K562 (cell line): ENCODE measurements around the gene TRANK1. TPM values are rescaled to one million over a fixed set of nuclear protein-coding genes. Genes with fewer than 3 reads are reported as not detected.

Experiments
- ARID1B ChIP-seq: fragments of 450-650 bp; IDR thresholded peaks from 2 replicates; pipeline ENCODE4 v1.6.1; 2016; ENCODE audit warnings: antibody characterized with exemption, mild to moderate bottlenecking, inconsistent platforms
- CBFA2T2 ChIP-seq: fragments of 450-650 bp; conservative IDR thresholded peaks from 2 replicates; pipeline ENCODE4 v1.6.1; 2017; ENCODE audit warnings: mild to moderate bottlenecking
- CBX3 ChIP-seq, 2 experiments: IDR thresholded peaks; 1 replicate in 1 of 2; 2 replicates in 1 of 2; pipeline ENCODE4 v1.6.1; 2012; ENCODE audit warnings: inconsistent platforms in 2 of 2, low read length in 2 of 2, borderline replicate concordance in 1 of 2, control low read depth in 1 of 2
- ERF ChIP-seq: fragments of 450-650 bp; formaldehyde crosslinking; IDR thresholded peaks from 2 replicates; pipeline ENCODE4 v1.4.0; 2020; ENCODE audit warnings: mild to moderate bottlenecking, mixed read lengths
- FOSL1 ChIP-seq: fragments of 200-800 bp; sonication (Bioruptor generic); conservative IDR thresholded peaks from 2 replicates; pipeline ENCODE4 v1.6.1; 2016; ENCODE audit warnings: missing genetic modification characterization, missing compliant biosample characterization
- SIX5 ChIP-seq, 2 experiments: IDR thresholded peaks; 2 replicates each; pipeline ENCODE4 v1.6.1; 2011; ENCODE audit warnings: low read length in 2 of 2, borderline replicate concordance in 1 of 2, low read depth in 1 of 2, mild to moderate bottlenecking in 1 of 2, moderate library complexity in 1 of 2; ENCODE audit not compliant: insufficient read depth in 1 of 2
- SMARCA4 ChIP-seq: fragments of 450-650 bp; IDR thresholded peaks from 2 replicates; pipeline ENCODE4 v1.6.1; 2016
- TAL1 ChIP-seq: fragments of 450-650 bp; IDR thresholded peaks from 2 replicates; pipeline ENCODE4 v1.6.1; 2016; ENCODE audit warnings: mild to moderate bottlenecking
- ZNF146 ChIP-seq: IDR thresholded peaks from one replicate; pipeline ENCODE4 v1.6.1; 2018; ENCODE audit warnings: missing compliant biosample characterization; ENCODE audit not compliant: unreplicated experiment
- ZNF280A ChIP-seq: fragments of 450-650 bp; IDR thresholded peaks from 2 replicates; pipeline ENCODE4 v1.6.1; 2018; ENCODE audit warnings: mild to moderate bottlenecking, low read depth; ENCODE audit not compliant: partially characterized antibody
- ZSCAN32 ChIP-seq: fragments of 450-650 bp; formaldehyde crosslinking; IDR thresholded peaks from 2 replicates; pipeline ENCODE4 v1.4.0; 2020; ENCODE audit warnings: mild to moderate bottlenecking, moderate library complexity
- polyA plus RNA-seq, 8 experiments: library from polyadenylated mRNA; depleted of rRNA in 4 of 8; stranded (reverse) in 5 of 8; unstranded in 3 of 8; fragments of >200 nt; fragmentation: Nextera tagmentation in 2 of 8; fragmentation: Illumina TruSeq in 1 of 8; extraction: Ambion mirVana in 2 of 8; extraction: Trizol in 1 of 8; gene quantifications; 2 replicates each; pipeline versions ENCODE4 v1.2.1 to v1.2.3, GENCODE V29; 2011 to 2014; ENCODE audit warnings: inconsistent platforms in 1 of 8, missing spikeins in 1 of 8
- total RNA-seq, 7 experiments: library from RNA; depleted of rRNA in 6 of 7; stranded (reverse); fragments of >200 nt in 6 of 7; fragmentation: Illumina TruSeq in 2 of 7; extraction: Trizol in 2 of 7; gene quantifications; 2 replicates each; pipeline versions ENCODE4 v1.2.1 to v1.2.3, GENCODE V29; 2011 to 2021; ENCODE audit warnings: low replicate concordance in 1 of 7
- TF ChIP-seq, protein P1 (sequence below), 2 experiments: fragments of 450-650 bp in 1 of 2; sonication (generic) in 1 of 2; formaldehyde crosslinking in 1 of 2; IDR thresholded peaks; 2 replicates each; pipeline versions ENCODE4 v1.7.1 to v1.9.0; 2016 to 2022; ENCODE audit warnings: inconsistent platforms in 1 of 2, mild to moderate bottlenecking in 1 of 2, missing genetic modification reagents in 1 of 2
- TF ChIP-seq, protein P2 (sequence below): fragments of 450-650 bp; formaldehyde crosslinking; IDR thresholded peaks from 2 replicates; pipeline ENCODE4 v1.4.0; 2022; ENCODE audit warnings: missing genetic modification characterization
- TF ChIP-seq, protein P3 (sequence below): sonication (generic); formaldehyde crosslinking; IDR thresholded peaks from 2 replicates; pipeline ENCODE4 v1.8.1; 2022; ENCODE audit warnings: missing genetic modification reagents

Gene TRANK1
- total and polyA plus RNA-seq, 9 of the 15 experiments (the other 6 are each of a cell fraction or from before 2014, with no cell fraction given): 0.41 to 5.3 (median 2.1) TPM

- TF ChIP-seq, protein P1, sequence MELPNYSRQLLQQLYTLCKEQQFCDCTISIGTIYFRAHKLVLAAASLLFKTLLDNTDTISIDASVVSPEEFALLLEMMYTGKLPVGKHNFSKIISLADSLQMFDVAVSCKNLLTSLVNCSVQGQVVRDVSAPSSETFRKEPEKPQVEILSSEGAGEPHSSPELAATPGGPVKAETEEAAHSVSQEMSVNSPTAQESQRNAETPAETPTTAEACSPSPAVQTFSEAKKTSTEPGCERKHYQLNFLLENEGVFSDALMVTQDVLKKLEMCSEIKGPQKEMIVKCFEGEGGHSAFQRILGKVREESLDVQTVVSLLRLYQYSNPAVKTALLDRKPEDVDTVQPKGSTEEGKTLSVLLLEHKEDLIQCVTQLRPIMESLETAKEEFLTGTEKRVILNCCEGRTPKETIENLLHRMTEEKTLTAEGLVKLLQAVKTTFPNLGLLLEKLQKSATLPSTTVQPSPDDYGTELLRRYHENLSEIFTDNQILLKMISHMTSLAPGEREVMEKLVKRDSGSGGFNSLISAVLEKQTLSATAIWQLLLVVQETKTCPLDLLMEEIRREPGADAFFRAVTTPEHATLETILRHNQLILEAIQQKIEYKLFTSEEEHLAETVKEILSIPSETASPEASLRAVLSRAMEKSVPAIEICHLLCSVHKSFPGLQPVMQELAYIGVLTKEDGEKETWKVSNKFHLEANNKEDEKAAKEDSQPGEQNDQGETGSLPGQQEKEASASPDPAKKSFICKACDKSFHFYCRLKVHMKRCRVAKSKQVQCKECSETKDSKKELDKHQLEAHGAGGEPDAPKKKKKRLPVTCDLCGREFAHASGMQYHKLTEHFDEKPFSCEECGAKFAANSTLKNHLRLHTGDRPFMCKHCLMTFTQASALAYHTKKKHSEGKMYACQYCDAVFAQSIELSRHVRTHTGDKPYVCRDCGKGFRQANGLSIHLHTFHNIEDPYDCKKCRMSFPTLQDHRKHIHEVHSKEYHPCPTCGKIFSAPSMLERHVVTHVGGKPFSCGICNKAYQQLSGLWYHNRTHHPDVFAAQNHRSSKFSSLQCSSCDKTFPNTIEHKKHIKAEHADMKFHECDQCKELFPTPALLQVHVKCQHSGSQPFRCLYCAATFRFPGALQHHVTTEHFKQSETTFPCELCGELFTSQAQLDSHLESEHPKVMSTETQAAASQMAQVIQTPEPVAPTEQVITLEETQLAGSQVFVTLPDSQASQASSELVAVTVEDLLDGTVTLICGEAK (IDR thresholded peaks at IDR 0.05): no peak
- TF ChIP-seq, protein P1 (CRISPR knock-in tag; IDR thresholded peaks at IDR 0.05): no peak
- TF ChIP-seq ZSCAN32: no peak
- TF ChIP-seq CBFA2T2: peak; percentile 67
- no peak for TF ChIP-seq ZNF280A
- TF ChIP-seq CBX3 (IDR thresholded peaks at IDR 0.05; ENCODE audit: borderline replicate concordance in 1 of 2, low read length in 2 of 2): no peak
- TF ChIP-seq TAL1: peak; percentile 40; the same call in 1 of the 2 replicates
- TF ChIP-seq ERF (CRISPR knock-in tag): no peak
- TF ChIP-seq SMARCA4: peak; percentile 20; the same call in 1 of the 2 replicates
- TF ChIP-seq ZNF146 (CRISPR knock-in tag): no peak
- TF ChIP-seq SIX5 (IDR thresholded peaks at IDR 0.05; ENCODE audit: borderline replicate concordance in 1 of 2, insufficient read depth in 1 of 2, low read depth in 1 of 2, low read length in 2 of 2): no peak
- TF ChIP-seq, protein P2, sequence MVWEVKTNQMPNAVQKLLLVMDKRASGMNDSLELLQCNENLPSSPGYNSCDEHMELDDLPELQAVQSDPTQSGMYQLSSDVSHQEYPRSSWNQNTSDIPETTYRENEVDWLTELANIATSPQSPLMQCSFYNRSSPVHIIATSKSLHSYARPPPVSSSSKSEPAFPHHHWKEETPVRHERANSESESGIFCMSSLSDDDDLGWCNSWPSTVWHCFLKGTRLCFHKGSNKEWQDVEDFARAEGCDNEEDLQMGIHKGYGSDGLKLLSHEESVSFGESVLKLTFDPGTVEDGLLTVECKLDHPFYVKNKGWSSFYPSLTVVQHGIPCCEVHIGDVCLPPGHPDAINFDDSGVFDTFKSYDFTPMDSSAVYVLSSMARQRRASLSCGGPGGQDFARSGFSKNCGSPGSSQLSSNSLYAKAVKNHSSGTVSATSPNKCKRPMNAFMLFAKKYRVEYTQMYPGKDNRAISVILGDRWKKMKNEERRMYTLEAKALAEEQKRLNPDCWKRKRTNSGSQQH (CRISPR knock-in tag): no peak
- TF ChIP-seq FOSL1: no peak
- TF ChIP-seq, protein P3, sequence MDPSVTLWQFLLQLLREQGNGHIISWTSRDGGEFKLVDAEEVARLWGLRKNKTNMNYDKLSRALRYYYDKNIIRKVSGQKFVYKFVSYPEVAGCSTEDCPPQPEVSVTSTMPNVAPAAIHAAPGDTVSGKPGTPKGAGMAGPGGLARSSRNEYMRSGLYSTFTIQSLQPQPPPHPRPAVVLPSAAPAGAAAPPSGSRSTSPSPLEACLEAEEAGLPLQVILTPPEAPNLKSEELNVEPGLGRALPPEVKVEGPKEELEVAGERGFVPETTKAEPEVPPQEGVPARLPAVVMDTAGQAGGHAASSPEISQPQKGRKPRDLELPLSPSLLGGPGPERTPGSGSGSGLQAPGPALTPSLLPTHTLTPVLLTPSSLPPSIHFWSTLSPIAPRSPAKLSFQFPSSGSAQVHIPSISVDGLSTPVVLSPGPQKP (CRISPR knock-in tag): no peak
- TF ChIP-seq ARID1B: peak; percentile 60
Measured at GRCh38 chr3:36973139-36973538, 28.3 kb upstream of the TRANK1 start (continued).
